GM23338 (cell line): ENCODE data around the gene PDSS1.

Experiments
- CREB1 ChIP-seq: fragments of 250-450 bp; sonication (Bioruptor Pico); IDR thresholded peaks from 2 replicates; pipeline ENCODE4 v1.5.0; 2020; ENCODE audit warnings: low read depth, mild to moderate bottlenecking, moderate library complexity
- EZH2 ChIP-seq: fragments of 200-600 bp; sonication (generic); IDR thresholded peaks from one replicate; pipeline ENCODE4 v1.8.0; 2017; ENCODE audit warnings: antibody characterized with exemption, mild to moderate bottlenecking, low read depth; ENCODE audit not compliant: unreplicated experiment
- EZH2phosphoT487 ChIP-seq: fragments of 200-600 bp; sonication (generic); IDR thresholded peaks from one replicate; pipeline ENCODE4 v1.8.1; 2018; ENCODE audit warnings: antibody characterized with exemption; ENCODE audit not compliant: unreplicated experiment
- JUNB ChIP-seq: IDR thresholded peaks from one replicate; pipeline ENCODE4 v1.6.1; 2016; ENCODE audit warnings: antibody characterized with exemption; ENCODE audit not compliant: unreplicated experiment
- NANOG ChIP-seq: IDR thresholded peaks from 2 replicates; pipeline ENCODE4 v1.6.1; 2016; ENCODE audit warnings: antibody characterized with exemption, borderline replicate concordance
- POLR2AphosphoS5 ChIP-seq: IDR thresholded peaks from 2 replicates; pipeline ENCODE4 v1.6.1; 2016; ENCODE audit warnings: antibody characterized with exemption, low read depth
- ZNF331 ChIP-seq: fragments of 250-450 bp; sonication (Bioruptor Pico); IDR thresholded peaks from 2 replicates; pipeline ENCODE4 v1.5.0; 2020; ENCODE audit warnings: low read depth, mild to moderate bottlenecking, moderate library complexity
- TF ChIP-seq, protein P1 (sequence below), 2 experiments: fragments of 200-600 bp in 1 of 2; sonication (generic) in 1 of 2; conservative IDR thresholded peaks; 2 replicates each; pipeline versions ENCODE4 v1.5.1 to v1.6.1; 2016 to 2017; ENCODE audit warnings: antibody characterized with exemption in 2 of 2, low read depth in 2 of 2, mild to moderate bottlenecking in 2 of 2, moderate library complexity in 1 of 2
- TF ChIP-seq, protein P2 (sequence below): IDR thresholded peaks from one replicate; pipeline ENCODE4 v1.6.1; 2018; ENCODE audit warnings: antibody characterized with exemption; ENCODE audit not compliant: unreplicated experiment

DNA sequence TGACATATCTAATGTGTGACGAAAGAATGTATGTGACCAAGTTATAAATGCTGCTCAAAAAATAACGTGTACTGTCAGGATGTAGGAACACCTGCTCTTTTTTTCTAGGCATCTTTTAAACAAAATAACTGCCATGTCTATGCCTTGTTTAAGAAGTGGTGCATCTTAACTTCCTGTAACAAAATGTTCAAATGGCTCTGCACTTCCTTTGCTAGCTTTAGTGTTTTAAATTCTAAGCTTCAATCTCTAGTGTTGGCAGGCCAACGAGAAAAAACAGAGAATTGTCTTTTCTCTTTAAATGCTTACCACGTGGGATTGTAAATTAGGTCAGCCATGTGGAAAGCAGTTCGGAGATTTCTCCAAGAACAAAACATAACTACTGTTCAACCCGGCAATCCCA, 14.6 kb upstream of the PDSS1 start:
- TF ChIP-seq, protein P1, sequence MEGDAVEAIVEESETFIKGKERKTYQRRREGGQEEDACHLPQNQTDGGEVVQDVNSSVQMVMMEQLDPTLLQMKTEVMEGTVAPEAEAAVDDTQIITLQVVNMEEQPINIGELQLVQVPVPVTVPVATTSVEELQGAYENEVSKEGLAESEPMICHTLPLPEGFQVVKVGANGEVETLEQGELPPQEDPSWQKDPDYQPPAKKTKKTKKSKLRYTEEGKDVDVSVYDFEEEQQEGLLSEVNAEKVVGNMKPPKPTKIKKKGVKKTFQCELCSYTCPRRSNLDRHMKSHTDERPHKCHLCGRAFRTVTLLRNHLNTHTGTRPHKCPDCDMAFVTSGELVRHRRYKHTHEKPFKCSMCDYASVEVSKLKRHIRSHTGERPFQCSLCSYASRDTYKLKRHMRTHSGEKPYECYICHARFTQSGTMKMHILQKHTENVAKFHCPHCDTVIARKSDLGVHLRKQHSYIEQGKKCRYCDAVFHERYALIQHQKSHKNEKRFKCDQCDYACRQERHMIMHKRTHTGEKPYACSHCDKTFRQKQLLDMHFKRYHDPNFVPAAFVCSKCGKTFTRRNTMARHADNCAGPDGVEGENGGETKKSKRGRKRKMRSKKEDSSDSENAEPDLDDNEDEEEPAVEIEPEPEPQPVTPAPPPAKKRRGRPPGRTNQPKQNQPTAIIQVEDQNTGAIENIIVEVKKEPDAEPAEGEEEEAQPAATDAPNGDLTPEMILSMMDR (conservative IDR thresholded peaks at IDR 0.05; ENCODE audit: low read depth in 2 of 2) = no peak
- TF ChIP-seq JUNB (no peak), EZH2 (no peak), EZH2phosphoT487 (no peak), ZNF331 (CRISPR knock-in tag) (no peak), CREB1 (CRISPR knock-in tag) (no peak), NANOG (no peak), POLR2AphosphoS5 (no peak)
- TF ChIP-seq, protein P2, sequence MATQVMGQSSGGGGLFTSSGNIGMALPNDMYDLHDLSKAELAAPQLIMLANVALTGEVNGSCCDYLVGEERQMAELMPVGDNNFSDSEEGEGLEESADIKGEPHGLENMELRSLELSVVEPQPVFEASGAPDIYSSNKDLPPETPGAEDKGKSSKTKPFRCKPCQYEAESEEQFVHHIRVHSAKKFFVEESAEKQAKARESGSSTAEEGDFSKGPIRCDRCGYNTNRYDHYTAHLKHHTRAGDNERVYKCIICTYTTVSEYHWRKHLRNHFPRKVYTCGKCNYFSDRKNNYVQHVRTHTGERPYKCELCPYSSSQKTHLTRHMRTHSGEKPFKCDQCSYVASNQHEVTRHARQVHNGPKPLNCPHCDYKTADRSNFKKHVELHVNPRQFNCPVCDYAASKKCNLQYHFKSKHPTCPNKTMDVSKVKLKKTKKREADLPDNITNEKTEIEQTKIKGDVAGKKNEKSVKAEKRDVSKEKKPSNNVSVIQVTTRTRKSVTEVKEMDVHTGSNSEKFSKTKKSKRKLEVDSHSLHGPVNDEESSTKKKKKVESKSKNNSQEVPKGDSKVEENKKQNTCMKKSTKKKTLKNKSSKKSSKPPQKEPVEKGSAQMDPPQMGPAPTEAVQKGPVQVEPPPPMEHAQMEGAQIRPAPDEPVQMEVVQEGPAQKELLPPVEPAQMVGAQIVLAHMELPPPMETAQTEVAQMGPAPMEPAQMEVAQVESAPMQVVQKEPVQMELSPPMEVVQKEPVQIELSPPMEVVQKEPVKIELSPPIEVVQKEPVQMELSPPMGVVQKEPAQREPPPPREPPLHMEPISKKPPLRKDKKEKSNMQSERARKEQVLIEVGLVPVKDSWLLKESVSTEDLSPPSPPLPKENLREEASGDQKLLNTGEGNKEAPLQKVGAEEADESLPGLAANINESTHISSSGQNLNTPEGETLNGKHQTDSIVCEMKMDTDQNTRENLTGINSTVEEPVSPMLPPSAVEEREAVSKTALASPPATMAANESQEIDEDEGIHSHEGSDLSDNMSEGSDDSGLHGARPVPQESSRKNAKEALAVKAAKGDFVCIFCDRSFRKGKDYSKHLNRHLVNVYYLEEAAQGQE = no peak
